AG04450 (cell line): Measurements from ENCODE around the gene KTN1. TPM values are rescaled to one million over a fixed set of nuclear protein-coding genes. Genes with fewer than 3 reads are reported as not detected.

Source experiments
- CTCF ChIA-PET: fragments of 300-600, 350-600 bp; formaldehyde crosslinking; extraction: SDS; loops from one replicate; lab custom pipeline; 2022; ENCODE audit warnings: antibody characterized with exemption, inconsistent platforms; lab: Charles Lee
- POLR2A ChIA-PET: fragments of 350-600 bp; formaldehyde crosslinking; extraction: SDS; loops from one replicate; lab custom pipeline; 2021; ENCODE audit warnings: antibody characterized with exemption, inconsistent platforms; lab: Yijun Ruan, JAX
- DNase-seq: peaks from one replicate; pipeline ENCODE4 v3.0.0-alpha.2; 2011; ENCODE audit warnings: low read depth, low spot score
- H3K27ac ChIP-seq: one replicate; pipeline ENCODE4 v1.5.1; 2012; ENCODE audit warnings: low read depth, low read length, control low read depth
- H3K27me3 ChIP-seq: one replicate; pipeline ENCODE4 v1.6.0; 2012; ENCODE audit warnings: low read length; ENCODE audit not compliant: control insufficient read depth, insufficient read depth
- H3K4me3 ChIP-seq: 2 replicates; pipeline ENCODE4 v1.5.1; 2011; ENCODE audit warnings: mild to moderate bottlenecking, low read depth, low read length, control low read depth
- H3K9me3 ChIP-seq: 2 replicates; pipeline ENCODE4 v1.5.1; 2012; ENCODE audit warnings: low read length; ENCODE audit not compliant: control insufficient read depth, insufficient read depth
- polyA plus RNA-seq: library from polyadenylated mRNA; depleted of rRNA; stranded (reverse); fragments of >200 nt; gene quantifications from 2 replicates; pipeline ENCODE4 v1.2.3, GENCODE V29; 2011
- TF ChIP-seq, protein P1 (sequence below): IDR thresholded peaks from 2 replicates; pipeline ENCODE4 v1.5.1; 2011; ENCODE audit warnings: low read depth, low read length, control low read depth, inconsistent platforms

KTN1 gene
- polyA plus RNA-seq, 1 experiment = 129 TPM

DNA sequence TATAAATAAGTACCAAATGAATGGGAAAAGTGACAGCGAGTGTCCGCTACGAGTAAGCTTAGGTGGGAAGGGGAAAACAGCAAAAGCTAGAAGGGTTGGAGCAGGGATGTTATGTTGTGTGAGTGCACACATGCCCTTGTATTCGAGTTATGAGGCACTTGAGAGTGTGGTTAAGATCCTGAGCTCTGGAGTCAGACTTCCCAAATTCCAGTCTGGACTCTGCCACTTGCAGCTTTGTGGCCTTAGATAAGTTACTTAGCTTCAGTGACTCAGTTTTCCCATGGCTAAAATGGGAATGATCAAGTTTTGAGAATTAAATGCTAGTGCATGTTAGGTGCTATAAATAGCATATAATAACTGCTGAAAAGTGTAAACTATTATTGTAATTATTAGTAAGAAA lies 44.9 kb downstream of the KTN1 start:
- CTCF ChIA-PET = interaction anchor here (1.9 to 2.3 kb wide), 2 partner anchors 179 to 186 kb away, joined by 6 to 15 read pairs; no protein-coding TSS in a partner anchor
- H3K4me3 ChIP-seq = no peak overlapping the region
- no peak for DNase-seq
- TF ChIP-seq, protein P1, sequence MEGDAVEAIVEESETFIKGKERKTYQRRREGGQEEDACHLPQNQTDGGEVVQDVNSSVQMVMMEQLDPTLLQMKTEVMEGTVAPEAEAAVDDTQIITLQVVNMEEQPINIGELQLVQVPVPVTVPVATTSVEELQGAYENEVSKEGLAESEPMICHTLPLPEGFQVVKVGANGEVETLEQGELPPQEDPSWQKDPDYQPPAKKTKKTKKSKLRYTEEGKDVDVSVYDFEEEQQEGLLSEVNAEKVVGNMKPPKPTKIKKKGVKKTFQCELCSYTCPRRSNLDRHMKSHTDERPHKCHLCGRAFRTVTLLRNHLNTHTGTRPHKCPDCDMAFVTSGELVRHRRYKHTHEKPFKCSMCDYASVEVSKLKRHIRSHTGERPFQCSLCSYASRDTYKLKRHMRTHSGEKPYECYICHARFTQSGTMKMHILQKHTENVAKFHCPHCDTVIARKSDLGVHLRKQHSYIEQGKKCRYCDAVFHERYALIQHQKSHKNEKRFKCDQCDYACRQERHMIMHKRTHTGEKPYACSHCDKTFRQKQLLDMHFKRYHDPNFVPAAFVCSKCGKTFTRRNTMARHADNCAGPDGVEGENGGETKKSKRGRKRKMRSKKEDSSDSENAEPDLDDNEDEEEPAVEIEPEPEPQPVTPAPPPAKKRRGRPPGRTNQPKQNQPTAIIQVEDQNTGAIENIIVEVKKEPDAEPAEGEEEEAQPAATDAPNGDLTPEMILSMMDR = no peak
- H3K9me3 ChIP-seq = peaks cover 6% of the 10 kb centered on the region; the same call in 1 of the 2 replicates
- no peak overlapping the region for H3K27ac ChIP-seq
- no peaks in the 10 kb centered on the region for H3K27me3 ChIP-seq
- POLR2A ChIA-PET = no interaction called here

DNA sequence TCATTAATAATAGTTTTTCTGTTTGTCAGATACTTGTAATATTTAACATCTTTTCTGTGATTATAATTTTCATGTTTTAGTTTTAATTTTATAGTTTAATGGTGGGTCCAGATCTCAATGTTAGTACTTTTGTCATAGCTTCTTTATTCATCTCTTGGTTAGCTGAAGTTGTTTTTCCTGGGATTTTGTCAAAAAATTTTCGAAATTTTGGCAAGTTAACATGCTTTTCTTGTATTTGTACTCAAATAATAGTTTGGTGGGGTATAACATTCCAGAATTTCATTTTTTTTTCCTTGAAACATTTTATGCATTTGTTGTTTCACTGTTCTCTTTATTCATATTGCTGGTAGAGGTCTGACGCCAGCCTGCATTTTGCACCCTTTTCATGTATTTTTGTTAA lies 45.5 kb downstream of the KTN1 start:
- TF ChIP-seq, protein P1 = no peak
- DNase-seq = no peak
- ChIA-PET POLR2A (no interaction called here), CTCF (interaction anchor here (1.9 to 2.3 kb wide), 2 partner anchors 180 to 187 kb away, joined by 6 to 15 read pairs; no protein-coding TSS in a partner anchor)
- Histone ChIP-seq H3K27me3 (no peaks in the 10 kb centered on the region), H3K27ac (no peak overlapping the region), H3K9me3 (peaks cover under 1% of the 10 kb centered on the region; the same call in 1 of the 2 replicates), H3K4me3 (no peak overlapping the region)

DNA sequence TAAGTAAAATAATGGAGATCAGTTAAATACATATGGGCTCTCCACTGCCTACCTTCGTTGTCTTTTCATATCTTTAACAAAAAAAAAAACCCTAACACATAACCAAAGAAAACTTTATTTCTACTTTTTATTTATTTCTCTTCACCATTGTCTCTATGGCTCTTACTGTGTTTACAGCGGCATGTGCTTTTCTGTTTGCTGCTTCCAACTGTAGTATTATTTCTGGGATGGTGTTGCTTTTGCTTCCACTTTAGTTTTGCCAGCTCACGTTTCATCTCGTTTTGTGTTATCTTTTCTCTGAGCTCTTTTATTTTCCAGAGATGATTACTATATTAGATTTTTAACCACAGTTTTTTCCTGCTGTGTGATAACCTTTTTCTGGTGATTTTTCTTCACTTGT lies 46.1 kb downstream of the KTN1 start:
- Histone ChIP-seq H3K27me3 (no peaks in the 10 kb centered on the region), H3K9me3 (no peaks in the 10 kb centered on the region), H3K27ac (no peak overlapping the region), H3K4me3 (no peak overlapping the region)
- ChIA-PET POLR2A (no interaction called here), CTCF (interaction anchor here (0.7 to 2.3 kb wide), 3 partner anchors 180 to 621 kb away, joined by 3 to 15 read pairs (median 6); no protein-coding TSS in a partner anchor)
- TF ChIP-seq, protein P1 = no peak
- DNase-seq = no peak

DNA sequence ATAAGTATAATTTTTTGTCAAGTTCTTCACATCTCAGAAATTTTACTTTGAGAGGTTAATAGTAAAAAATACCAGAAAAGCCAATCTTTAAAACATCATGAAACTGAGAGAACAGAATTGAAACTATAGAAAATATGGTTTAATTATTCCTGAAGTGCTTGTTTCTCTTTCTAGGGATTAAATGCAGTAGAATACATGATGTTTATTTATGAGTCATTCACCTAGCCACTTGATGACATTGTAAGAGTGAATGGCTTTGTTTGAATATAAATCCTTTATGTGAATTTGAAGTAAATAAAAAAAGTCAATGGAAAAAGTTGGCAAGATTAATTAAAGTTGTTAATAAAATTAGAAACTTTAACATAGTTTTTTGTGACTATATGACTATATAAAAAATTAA lies 48.4 kb downstream of the KTN1 start:
- no peaks in the 10 kb centered on the region for H3K9me3 ChIP-seq
- H3K27ac ChIP-seq = no peak overlapping the region
- DNase-seq = no peak
- H3K4me3 ChIP-seq = no peak overlapping the region
- ChIA-PET CTCF (no interaction called here), POLR2A (no interaction called here)
- TF ChIP-seq, protein P1 = no peak
- no peaks in the 10 kb centered on the region for H3K27me3 ChIP-seq

DNA sequence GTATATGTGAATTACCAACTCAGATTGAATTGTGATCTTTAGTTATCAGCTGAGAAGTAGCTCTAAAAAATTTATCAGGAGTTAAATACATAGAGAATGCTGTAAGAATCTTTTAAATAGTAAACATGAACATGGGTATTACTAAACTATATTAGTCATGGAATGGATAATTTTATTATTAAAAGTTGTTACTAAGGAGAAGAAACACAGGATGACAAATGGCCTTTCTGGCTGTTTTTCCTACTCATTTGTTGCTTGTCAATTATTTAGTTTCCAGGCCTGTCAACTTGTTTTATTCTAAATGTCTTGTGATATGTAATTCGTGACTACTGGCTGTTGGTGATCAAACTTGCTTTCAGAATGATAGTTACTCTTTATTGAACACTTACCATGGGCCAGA lies 58.7 kb downstream of the KTN1 start:
- DNase-seq = no peak
- Histone ChIP-seq H3K27me3 (no peaks in the 10 kb centered on the region), H3K27ac (no peak overlapping the region), H3K9me3 (no peaks in the 10 kb centered on the region), H3K4me3 (no peak overlapping the region)
- TF ChIP-seq, protein P1 = no peak
- ChIA-PET CTCF (interaction anchor here (1.2 to 3.5 kb wide), 4 partner anchors 26 to 836 kb away, joined by 3 to 19 read pairs (median 5); no protein-coding TSS in a partner anchor), POLR2A (no interaction called here)
